Psoas muscle (tissue), 8 donors: ENCODE measurements around the gene CD68. TPM values are rescaled to one million over a fixed set of nuclear protein-coding genes. Genes with fewer than 3 reads are reported as not detected.

ENCODE experiments used
- ATAC-seq, 4 donors: fragments of 200-7000 bp; cut with Tn5 transposase; one replicate each; pipeline ENCODE4 v1.9.1; 2020; ENCODE audit warnings: moderate library complexity in 3 of 4, mild to moderate bottlenecking in 2 of 4
- DNase-seq, 2 donors: peaks; one replicate each; pipeline ENCODE4 v3.0.0-alpha.2; 2020
- H3K27ac ChIP-seq: fragments of 200-600 bp; one replicate; pipeline ENCODE4 v1.8.0; 2022
- H3K27me3 ChIP-seq, 3 donors: fragments of 200-600 bp in 1 of 3; one replicate each; pipeline versions ENCODE4 v1.6.1 to v1.8.0; 2013 to 2022; ENCODE audit warnings: low read length in 2 of 3, mild to moderate bottlenecking in 2 of 3, moderate library complexity in 1 of 3; ENCODE audit not compliant: insufficient read depth in 3 of 3
- H3K36me3 ChIP-seq, 2 donors: fragments of 200-600 bp in 1 of 2; one replicate each; pipeline versions ENCODE4 v1.6.1 to v1.8.0; 2013 to 2022; ENCODE audit warnings: low read depth in 1 of 2, mild to moderate bottlenecking in 1 of 2, moderate library complexity in 1 of 2; ENCODE audit not compliant: insufficient read depth in 1 of 2
- H3K4me1 ChIP-seq: fragments of 200-600 bp; one replicate; pipeline ENCODE4 v1.8.0; 2022
- H3K4me3 ChIP-seq: fragments of 200-600 bp; one replicate; pipeline ENCODE4 v1.8.0; 2022; ENCODE audit warnings: mild to moderate bottlenecking
- H3K9me3 ChIP-seq: fragments of 200-600 bp; one replicate; pipeline ENCODE4 v1.8.0; 2022
- WGBS, 3 donors: extraction: QIAGEN DNeasy Blood & Tissue Kit; methylation state at CpG; one replicate each; pipeline versions ENCODE4 v1.1.6 to v1.1.7; 2013; 5-methylcytosine and 5-hydroxymethylcytosine counted together
- intact Hi-C, 2 donors: fragments of 100-400 bp; cut with DNase I; formaldehyde crosslinking; loops; one replicate each; pipeline versions ENCODE4 v1.11.0 to v1.14.2; 2022
- polyA plus RNA-seq, 3 donors: library from polyadenylated mRNA; stranded (reverse); fragments of 200-250 nt; gene quantifications; one replicate each; pipeline ENCODE4 v1.2.3, GENCODE V29; 2013
- total RNA-seq, 4 donors: library from RNA; stranded (reverse); fragmentation: NEBNext Ultra II Directional in 2 of 4; extraction: Animal tissue kit (Norgen Biotek cat#: 25700) in 2 of 4; gene quantifications; one replicate each; pipeline versions ENCODE4 v1.2.1 to v1.2.4, GENCODE V29; 2021 to 2023
- TF ChIP-seq, protein P1 (sequence below): fragments of 200-600 bp; IDR thresholded peaks from one replicate; pipeline ENCODE4 v1.8.0; 2022; ENCODE audit warnings: antibody characterized with exemption
- donor health status: healthy with polysubstance abuse.
- donor health status: DM: no; HTN: no; CAD: no; lungs with moderate emphysema.
- donor health status: Bipolar disorder and iron deficiency.
- donor health status: healthy.
- donor health status: DM: yes; HTN: yes; CAD: no.
- donor health status: DM: no; HTN: no; CAD: no.
- donor health status: DM: no; HTN: no; CAD: no.
- donor health status: DM: yes; HTN: yes; CAD: no.

CD68 gene
- total and polyA plus RNA-seq, 7 donors = 15.8 to 298 (median 21.8) TPM

DNA sequence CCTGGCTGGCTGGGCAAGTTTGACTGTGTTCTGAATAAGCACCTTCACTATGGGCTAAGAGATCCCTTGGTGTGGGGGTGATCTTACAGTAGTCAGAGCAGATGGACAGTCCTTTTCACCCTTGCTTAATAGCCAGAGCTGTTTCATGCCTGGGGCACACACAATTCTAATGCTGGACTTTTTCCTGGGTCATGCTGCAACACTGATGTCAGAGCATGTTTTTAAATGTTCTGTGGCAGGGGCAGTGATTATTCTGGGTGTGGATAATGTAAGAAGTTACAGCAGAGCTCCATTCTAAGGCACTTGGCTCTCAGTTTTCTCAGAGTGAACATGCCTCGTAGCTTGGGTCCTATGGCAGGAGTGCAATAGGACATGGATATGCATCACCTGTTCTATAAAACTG, 4.0 kb upstream of the CD68 start:
- Histone ChIP-seq H3K9me3 (no peaks in the 10 kb centered on the region), H3K4me1 (peaks cover 47% of the 10 kb centered on the region), H3K4me3 (peak overlapping the region; percentile 100), H3K36me3 (peaks cover 16 to 64% of the 10 kb centered on the region in 2 donors), H3K27ac (peak overlapping the region; percentile 100), H3K27me3 (no peaks in the 10 kb centered on the region)
- DNase-seq (no peak), ATAC-seq (no peak)
- intact Hi-C loops = no loop called here
- 17 to 52% (median 36%) methylated on average over 1 of the region's 1 CpG for WGBS, 3 donors
- TF ChIP-seq, protein P1, sequence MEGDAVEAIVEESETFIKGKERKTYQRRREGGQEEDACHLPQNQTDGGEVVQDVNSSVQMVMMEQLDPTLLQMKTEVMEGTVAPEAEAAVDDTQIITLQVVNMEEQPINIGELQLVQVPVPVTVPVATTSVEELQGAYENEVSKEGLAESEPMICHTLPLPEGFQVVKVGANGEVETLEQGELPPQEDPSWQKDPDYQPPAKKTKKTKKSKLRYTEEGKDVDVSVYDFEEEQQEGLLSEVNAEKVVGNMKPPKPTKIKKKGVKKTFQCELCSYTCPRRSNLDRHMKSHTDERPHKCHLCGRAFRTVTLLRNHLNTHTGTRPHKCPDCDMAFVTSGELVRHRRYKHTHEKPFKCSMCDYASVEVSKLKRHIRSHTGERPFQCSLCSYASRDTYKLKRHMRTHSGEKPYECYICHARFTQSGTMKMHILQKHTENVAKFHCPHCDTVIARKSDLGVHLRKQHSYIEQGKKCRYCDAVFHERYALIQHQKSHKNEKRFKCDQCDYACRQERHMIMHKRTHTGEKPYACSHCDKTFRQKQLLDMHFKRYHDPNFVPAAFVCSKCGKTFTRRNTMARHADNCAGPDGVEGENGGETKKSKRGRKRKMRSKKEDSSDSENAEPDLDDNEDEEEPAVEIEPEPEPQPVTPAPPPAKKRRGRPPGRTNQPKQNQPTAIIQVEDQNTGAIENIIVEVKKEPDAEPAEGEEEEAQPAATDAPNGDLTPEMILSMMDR = no peak

DNA sequence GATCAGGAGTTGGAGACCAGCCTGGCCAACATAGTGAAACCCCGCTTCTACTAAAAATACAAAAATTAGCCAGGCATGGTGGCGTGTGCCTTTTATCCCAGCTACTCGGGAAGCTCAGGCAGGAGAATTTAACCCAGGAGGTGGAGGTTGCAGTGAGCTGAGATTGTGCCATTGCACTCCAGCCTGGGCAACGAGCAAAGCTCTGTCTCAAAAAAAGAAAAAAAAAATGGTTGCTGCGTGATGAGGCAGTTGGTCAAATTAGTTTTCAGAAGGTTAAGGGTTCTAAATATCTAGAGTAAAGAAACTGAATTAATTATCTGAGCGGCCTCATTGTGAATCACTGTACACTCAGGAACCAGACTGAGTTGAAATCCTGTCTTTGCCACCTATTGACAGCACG, 3.5 kb upstream of the CD68 start:
- H3K9me3 ChIP-seq = no peaks in the 10 kb centered on the region
- DNase-seq (no peak), ATAC-seq (no peak)
- peak overlapping the region; percentile 100 for H3K4me3 ChIP-seq
- H3K27me3 ChIP-seq = no peaks in the 10 kb centered on the region
- intact Hi-C loops = no loop called here
- TF ChIP-seq, protein P1 = no peak
- H3K27ac ChIP-seq = peak overlapping the region; percentile 100
- H3K4me1 ChIP-seq = peaks cover 48% of the 10 kb centered on the region
- H3K36me3 ChIP-seq = peaks cover 16 to 59% of the 10 kb centered on the region in 2 donors
- 65 to 79% (median 70%) methylated on average over 7 of the region's 7 CpGs for WGBS, 3 donors

DNA sequence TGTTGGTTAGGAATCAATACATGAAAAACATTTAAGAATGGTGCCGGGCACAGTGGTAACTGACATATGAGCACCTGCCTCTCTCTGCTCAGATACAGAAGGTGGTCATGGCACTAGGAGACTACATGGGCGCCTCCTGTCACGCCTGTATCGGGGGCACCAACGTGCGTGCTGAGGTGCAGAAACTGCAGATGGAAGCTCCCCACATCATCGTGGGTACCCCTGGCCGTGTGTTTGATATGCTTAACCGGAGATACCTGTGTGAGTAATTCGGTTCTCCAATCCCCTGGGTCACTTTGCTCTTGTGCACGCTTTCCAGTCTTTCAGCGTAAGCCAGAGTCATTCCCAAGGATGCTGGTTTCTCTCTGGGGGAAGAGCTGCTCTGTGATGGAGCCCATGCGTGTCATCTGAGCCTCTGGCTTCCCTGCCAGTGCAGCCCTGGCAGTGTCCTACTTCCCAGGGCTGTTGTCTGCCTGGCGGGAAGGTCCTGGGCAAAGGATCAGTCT, 3.0 kb upstream of the CD68 start:
- no peaks in the 10 kb centered on the region for H3K27me3 ChIP-seq
- H3K4me1 ChIP-seq = peaks cover 50% of the 10 kb centered on the region
- H3K36me3 ChIP-seq = peaks cover 16 to 54% of the 10 kb centered on the region in 2 donors
- no peak for DNase-seq
- no peaks in the 10 kb centered on the region for H3K9me3 ChIP-seq
- peak overlapping the region; percentile 89 for H3K27ac ChIP-seq
- TF ChIP-seq, protein P1 = no peak
- peak overlapping the region; percentile 24 for H3K4me3 ChIP-seq
- intact Hi-C loops = no loop called here
- no peak for ATAC-seq
- WGBS, 3 donors = 58 to 82% (median 59%) methylated on average over 14 of the region's 14 CpGs

DNA sequence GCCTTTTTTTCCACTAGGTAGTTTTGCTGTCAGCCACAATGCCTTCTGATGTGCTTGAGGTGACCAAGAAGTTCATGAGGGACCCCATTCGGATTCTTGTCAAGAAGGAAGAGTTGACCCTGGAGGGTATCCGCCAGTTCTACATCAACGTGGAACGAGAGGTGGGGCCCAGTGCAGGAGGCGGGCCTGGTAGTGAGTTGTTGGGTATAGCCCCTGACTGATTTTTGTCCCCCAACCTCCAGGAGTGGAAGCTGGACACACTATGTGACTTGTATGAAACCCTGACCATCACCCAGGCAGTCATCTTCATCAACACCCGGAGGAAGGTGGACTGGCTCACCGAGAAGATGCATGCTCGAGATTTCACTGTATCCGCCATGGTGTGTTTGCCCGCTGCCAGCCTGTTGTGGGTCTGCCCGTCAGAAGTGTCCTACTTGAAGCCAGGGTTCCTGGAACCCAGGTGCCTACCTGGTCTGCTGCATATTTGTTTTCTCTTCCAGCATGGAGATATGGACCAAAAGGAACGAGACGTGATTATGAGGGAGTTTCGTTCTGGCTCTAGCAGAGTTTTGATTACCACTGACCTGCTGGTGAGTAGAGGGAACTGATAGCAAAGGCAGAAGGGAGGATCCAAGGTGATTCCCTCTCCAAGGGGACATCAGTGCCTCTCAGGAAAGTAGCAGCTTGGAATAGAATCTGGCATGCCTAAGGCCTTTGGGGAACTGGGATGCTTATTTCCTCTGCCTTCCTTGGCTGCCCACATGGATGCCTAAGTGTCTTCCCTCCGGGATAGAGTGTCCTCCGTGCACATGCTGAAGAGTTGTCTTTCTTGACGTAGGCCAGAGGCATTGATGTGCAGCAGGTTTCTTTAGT, 1.9 kb upstream of the CD68 start:
- no peaks in the 10 kb centered on the region for H3K27me3 ChIP-seq
- peaks cover 16 to 53% of the 10 kb centered on the region in 2 donors for H3K36me3 ChIP-seq
- peak overlapping the region; percentile 89 for H3K27ac ChIP-seq
- TF ChIP-seq, protein P1 = no peak
- 73 to 81% (median 74%) methylated on average over 17 of the region's 17 CpGs for WGBS, 3 donors
- H3K4me1 ChIP-seq = peaks cover 58% of the 10 kb centered on the region
- H3K9me3 ChIP-seq = no peaks in the 10 kb centered on the region
- DNase-seq (no peak), ATAC-seq (no peak)
- intact Hi-C loops = no loop called here
- H3K4me3 ChIP-seq = no peak overlapping the region
